ENCODE data around the gene TRIM71. TPM values are rescaled to one million over a fixed set of nuclear protein-coding genes. Genes with fewer than 3 reads are reported as not detected.
"Not testable (repeated sequence)": the region's sequence is repeated elsewhere in the genome, so short reads cannot be mapped to it uniquely, and the experiment has no call there.

TRIM71 gene
- total and polyA plus RNA-seq, 2 of the 13 experiments (the other 11 are each of a cell fraction or from before 2014, with no cell fraction given), result 21.7 to 76.9 TPM

DNA sequence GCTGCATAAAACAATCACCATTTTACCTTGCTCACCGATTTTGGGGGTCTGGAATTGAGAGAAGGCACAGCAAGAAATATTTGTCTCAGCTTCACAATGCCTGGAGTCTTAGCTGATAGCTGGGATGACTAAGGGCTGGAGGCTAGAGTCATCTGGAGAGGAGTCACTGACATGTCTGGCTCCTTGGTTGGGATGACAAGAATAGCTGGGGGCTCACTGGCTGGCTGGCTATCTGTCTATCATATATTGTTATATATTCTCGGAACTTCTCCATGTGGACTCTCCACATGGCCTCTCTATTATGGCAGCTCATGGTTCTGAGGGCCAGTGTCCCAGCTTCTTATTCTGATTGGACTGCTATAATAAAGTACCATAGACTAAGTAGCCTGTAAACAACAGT lies 20.0 kb upstream of the TRIM71 start (continued):
- TF ChIP-seq SMC3 (IDR thresholded peaks at IDR 0.05; ENCODE audit: low read length), result no peak
- TF ChIP-seq MATR3 (CRISPR knock-in tag; IDR thresholded peaks at IDR 0.05), result no peak
- no peak for TF ChIP-seq SMAD9 (CRISPR knock-in tag; IDR thresholded peaks at IDR 0.05)
- no peak for TF ChIP-seq TEAD3 (CRISPR knock-in tag; optimal IDR thresholded peaks at IDR 0.05; ENCODE audit: borderline replicate concordance)
- no peak for TF ChIP-seq ELK4 (CRISPR knock-in tag; IDR thresholded peaks at IDR 0.05; ENCODE audit: borderline replicate concordance)
- TF ChIP-seq MTA3 (CRISPR knock-in tag; IDR thresholded peaks at IDR 0.05), result no peak

DNA sequence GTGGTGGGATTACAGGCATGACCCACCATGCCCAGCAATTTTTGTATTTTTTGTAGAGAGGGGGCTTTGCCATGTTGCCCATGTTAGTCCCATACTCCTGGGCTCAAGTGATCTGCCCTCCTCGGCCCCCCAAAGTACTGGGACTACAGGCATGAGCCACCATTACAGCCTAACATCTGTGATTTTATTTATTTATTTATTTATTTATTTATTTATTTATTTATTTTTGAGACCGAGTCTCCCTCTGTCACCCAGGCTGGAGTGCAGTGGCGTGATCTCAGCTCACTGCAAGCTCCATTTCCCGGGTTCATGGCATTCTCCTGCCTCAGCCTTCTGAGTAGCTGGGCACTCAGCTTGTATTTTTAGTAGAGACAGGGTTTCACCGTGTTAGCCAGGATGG lies 16.4 kb upstream of the TRIM71 start:
- H3K36me3 ChIP-seq (replicated peaks in 1 of 2; ENCODE audit: control insufficient read depth in 1 of 2, insufficient read depth in 2 of 2, low read length in 2 of 2); BruUV-seq (replicated peaks); H2AFZ ChIP-seq (ENCODE audit: low read length); H3K9ac ChIP-seq (ENCODE audit: insufficient read depth, low read depth, low read length); H3K4me2 ChIP-seq (ENCODE audit: low read depth, low read length); H3K27ac ChIP-seq (ENCODE audit: extremely low read length, insufficient read depth, low read length); CTCF ChIA-PET (ENCODE audit: low intra/inter-chr PET ratio, low total read pairs); H3K4me3 ChIP-seq (replicated peaks in 1 of 3; ENCODE audit: insufficient read depth in 1 of 3, low read depth in 2 of 3, low read length in 3 of 3); H3K9me3 ChIP-seq (ENCODE audit: low read length); H3K27me3 ChIP-seq (ENCODE audit: control insufficient read depth in 1 of 2, insufficient read depth in 2 of 2, low read length in 2 of 2); intact Hi-C loops (cut with micrococcal nuclease; ENCODE audit: unreplicated experiment); H4K20me1 ChIP-seq (ENCODE audit: insufficient read depth, low read length); FAIRE-seq; in situ Hi-C loops (cut with HindIII; ENCODE audit: extremely low pct_ligation_motif_present, low pct_unique_long_range_greater_than_20kb); ATAC-seq; DNase-seq (ENCODE audit: low spot score); H3K79me2 ChIP-seq (ENCODE audit: insufficient read depth, low read length): not testable (repeated sequence)
- POLR2A ChIA-PET, result interaction anchor here (2.7 kb wide), 1 partner anchor 12 kb away, joined by 12 read pairs; no protein-coding TSS in a partner anchor
- peaks cover 14% of the 10 kb centered on the region for H3K4me1 ChIP-seq (ENCODE audit: insufficient read depth, low read length)
- WGBS (ENCODE audit: low lambda C conversion rate), result 100% methylated on average over 5 of the region's 5 CpGs

DNA sequence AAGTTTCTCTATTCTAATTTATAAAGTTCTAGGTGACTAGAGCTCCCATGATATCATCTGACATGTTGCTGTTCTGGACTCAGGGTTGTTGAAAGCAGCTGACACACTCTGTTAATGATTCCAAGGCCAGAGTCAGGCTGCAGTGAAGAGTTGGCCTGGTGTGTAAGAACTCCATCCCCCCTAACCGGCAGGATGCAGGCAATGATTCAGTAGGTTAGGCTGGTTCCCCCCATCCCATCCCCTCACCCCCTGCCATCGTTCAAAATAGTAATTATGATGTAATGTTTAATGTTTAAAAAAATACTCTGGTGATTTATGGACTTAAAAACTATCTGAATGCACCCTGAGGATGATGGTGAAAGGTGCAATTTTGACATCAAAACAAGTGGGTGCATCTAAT lies 4.6 kb upstream of the TRIM71 start:
- CTCF ChIA-PET (ENCODE audit: low intra/inter-chr PET ratio, low total read pairs), result no interaction called here
- WGBS (ENCODE audit: low lambda C conversion rate), result 0% methylated on average over 2 of the region's 2 CpGs
- peak; percentile 67 for ATAC-seq
- TF ChIP-seq STAG1 (CRISPR knock-in tag; IDR thresholded peaks at IDR 0.05) (0 out of 2 replicates have a peak, but pooled peaks have one; percentile 16), THAP11 (CRISPR knock-in tag; IDR thresholded peaks at IDR 0.05) (0 out of 2 replicates have a peak, but pooled peaks have one; percentile 14), MXI1 (IDR thresholded peaks at IDR 0.05; ENCODE audit: borderline replicate concordance, low read depth, low read length) (peak; percentile 29; the same call in 1 of the 3 replicates), ETV5 (CRISPR knock-in tag; IDR thresholded peaks at IDR 0.05; ENCODE audit: borderline replicate concordance) (peak; percentile 14; the same call in 1 of the 2 replicates), HOXA3 (CRISPR knock-in tag; IDR thresholded peaks at IDR 0.05) (peak; percentile 34; the same call in 1 of the 2 replicates), HDAC2 (CRISPR knock-in tag; IDR thresholded peaks at IDR 0.05) (peak; percentile 61; the same call in 1 of the 2 replicates), SALL1 (CRISPR knock-in tag; IDR thresholded peaks at IDR 0.05) (peak; percentile 26; the same call in 1 of the 2 replicates), ZFY (CRISPR knock-in tag; IDR thresholded peaks at IDR 0.05) (peak; percentile 21; the same call in 1 of the 2 replicates), HNF4A (CRISPR knock-in tag; IDR thresholded peaks at IDR 0.05) (0 out of 2 replicates have a peak, but pooled peaks have one; percentile 30), MIXL1 (CRISPR knock-in tag; IDR thresholded peaks at IDR 0.05) (peak; percentile 77; the same call in 1 of the 2 replicates), SAP130 (CRISPR knock-in tag; IDR thresholded peaks at IDR 0.05; ENCODE audit: low read depth) (peak; percentile 88), FOXK2 (IDR thresholded peaks at IDR 0.05) (peak; percentile 64), POLR2AphosphoS5 (IDR thresholded peaks at IDR 0.05; ENCODE audit: low read depth, low read length) (no peak)

More for the DNA sequence above, 4.6 kb upstream of the TRIM71 start:
- POLR2A ChIA-PET, result interaction anchor here (0.8 to 5.6 kb wide), 9 partner anchors 8 to 90 kb away, joined by 3 to 36 read pairs (median 4); no protein-coding TSS in a partner anchor
- in situ Hi-C loops (cut with HindIII; ENCODE audit: extremely low pct_ligation_motif_present, low pct_unique_long_range_greater_than_20kb), result no loop called here
- BruUV-seq (replicated peaks), result no TSS peak
- H3K4me1 ChIP-seq (ENCODE audit: insufficient read depth, low read length), result peaks cover 35% of the 10 kb centered on the region
- H3K4me2 ChIP-seq (ENCODE audit: low read depth, low read length), result peak overlapping the region; percentile 50
- H3K36me3 ChIP-seq (replicated peaks in 1 of 2; ENCODE audit: control insufficient read depth in 1 of 2, insufficient read depth in 2 of 2, low read length in 2 of 2), result no peaks in the 10 kb centered on the region
- no peak overlapping the region for H2AFZ ChIP-seq (ENCODE audit: low read length)
- peaks cover 51% of the 10 kb centered on the region for H3K79me2 ChIP-seq (ENCODE audit: insufficient read depth, low read length)
- H3K9ac ChIP-seq (ENCODE audit: insufficient read depth, low read depth, low read length), result peak overlapping the region; percentile 45; the same call in 1 of the 2 replicates
- no peaks in the 10 kb centered on the region for H3K9me3 ChIP-seq (ENCODE audit: low read length)
- peak overlapping the region; percentile 67 for H3K27ac ChIP-seq (ENCODE audit: extremely low read length, insufficient read depth, low read length)
- intact Hi-C loops (cut with micrococcal nuclease; ENCODE audit: unreplicated experiment), result no loop called here
- FAIRE-seq (peak; percentile 84), DNase-seq (ENCODE audit: low spot score) (peak; percentile 89)
- H3K4me3 ChIP-seq (replicated peaks in 1 of 3; ENCODE audit: insufficient read depth in 1 of 3, low read depth in 2 of 3, low read length in 3 of 3), result no peak overlapping the region
- no peaks in the 10 kb centered on the region; a peak in 1 of 5 replicates for H3K27me3 ChIP-seq (ENCODE audit: control insufficient read depth in 1 of 2, insufficient read depth in 2 of 2, low read length in 2 of 2)
- peaks cover 9% of the 10 kb centered on the region; the same call in 1 of the 2 replicates for H4K20me1 ChIP-seq (ENCODE audit: insufficient read depth, low read length)

All from HepG2 (cell line).